ENCODE results near the gene GOLT1A.

- TF ChIP-seq CTCF (IDR thresholded peaks at IDR 0.05) (no peak), POLR2AphosphoS5 (IDR thresholded peaks at IDR 0.05; ENCODE audit: low read depth, low read length) (no peak), REST (IDR thresholded peaks at IDR 0.05; ENCODE audit: insufficient read depth in 1 of 2, low read depth in 2 of 2, low read length in 1 of 2) (no peak), TCF7L2 (IDR thresholded peaks at IDR 0.05; ENCODE audit: low read depth, low read length) (no peak)
Observed at GRCh38 chr1:204149107-204149506, 64.7 kb downstream of the GOLT1A start.
